AG04449 (cell line): ENCODE data around the gene C17orf100.
"Not testable (repeated sequence)": the region's sequence is repeated elsewhere in the genome, so short reads cannot be mapped to it uniquely, and the experiment has no call there.

Experiments used
- CTCF ChIA-PET: fragments of 350-600 bp; formaldehyde crosslinking; extraction: SDS; loops from one replicate; lab custom pipeline; 2021; ENCODE audit warnings: antibody characterized with exemption; lab: Yijun Ruan, JAX
- POLR2A ChIA-PET: fragments of 400-600, 350-600 bp; formaldehyde crosslinking; extraction: SDS; loops from one replicate; lab custom pipeline; 2020; ENCODE audit warnings: antibody characterized with exemption, inconsistent platforms; lab: Yijun Ruan, JAX
- DNase-seq: peaks from one replicate; pipeline ENCODE4 v3.0.0-alpha.2; 2010; ENCODE audit warnings: low read depth, low spot score
- H3K4me3 ChIP-seq: 2 replicates; pipeline ENCODE4 v1.5.1; 2011; ENCODE audit warnings: low read depth, mild to moderate bottlenecking, control low read depth, low read length
- CTCF ChIP-seq: IDR thresholded peaks from one replicate; pipeline ENCODE4 v1.5.1; 2011; ENCODE audit warnings: mild to moderate bottlenecking, moderate library complexity, low read length, control low read depth, inconsistent platforms; ENCODE audit not compliant: insufficient read depth; ENCODE audit errors: missing control alignments

Gene C17orf100

GRCh38 chr17:6643451-6644125 is 8.0 kb upstream of the C17orf100 start:
- no peak overlapping the region for H3K4me3 ChIP-seq
- no peak for DNase-seq
- POLR2A ChIA-PET: no interaction called here
- CTCF ChIA-PET: no interaction called here
- TF ChIP-seq CTCF: no peak

DNA sequence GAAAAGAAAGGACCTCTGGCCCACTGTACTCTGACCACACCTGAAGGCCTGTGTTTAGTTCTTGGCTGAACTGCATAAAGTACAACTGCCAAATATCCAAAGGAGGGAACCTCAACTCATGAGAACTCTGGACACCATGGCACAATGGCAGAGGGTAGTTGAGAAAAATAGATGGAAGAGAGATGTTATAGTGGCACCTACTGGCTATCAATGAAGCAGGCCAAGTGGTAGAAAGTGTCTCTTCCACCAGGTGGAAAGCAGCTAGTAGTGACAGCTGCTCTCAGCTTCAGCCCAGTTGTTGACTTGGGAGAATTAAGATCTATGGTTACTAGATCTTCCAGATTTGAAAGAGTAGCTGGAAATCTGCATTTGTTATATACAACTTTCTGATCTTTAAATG is 3.4 kb upstream of the C17orf100 start:
- no peak overlapping the region for H3K4me3 ChIP-seq
- ChIA-PET CTCF (interaction anchor here (1.0 to 2.2 kb wide), 3 partner anchors 18 to 177 kb away, joined by 5 to 7 read pairs (median 5); no protein-coding TSS in a partner anchor), POLR2A (no interaction called here)
- TF ChIP-seq CTCF: peak; percentile 8
- no peak for DNase-seq

GRCh38 chr17:6651919-6652452 is 424 bp downstream of the C17orf100 start:
- POLR2A ChIA-PET: no interaction called here
- CTCF ChIA-PET: no interaction called here
- TF ChIP-seq CTCF: no peak
- no peak for DNase-seq
- H3K4me3 ChIP-seq: peak overlapping the region; percentile 91

DNA sequence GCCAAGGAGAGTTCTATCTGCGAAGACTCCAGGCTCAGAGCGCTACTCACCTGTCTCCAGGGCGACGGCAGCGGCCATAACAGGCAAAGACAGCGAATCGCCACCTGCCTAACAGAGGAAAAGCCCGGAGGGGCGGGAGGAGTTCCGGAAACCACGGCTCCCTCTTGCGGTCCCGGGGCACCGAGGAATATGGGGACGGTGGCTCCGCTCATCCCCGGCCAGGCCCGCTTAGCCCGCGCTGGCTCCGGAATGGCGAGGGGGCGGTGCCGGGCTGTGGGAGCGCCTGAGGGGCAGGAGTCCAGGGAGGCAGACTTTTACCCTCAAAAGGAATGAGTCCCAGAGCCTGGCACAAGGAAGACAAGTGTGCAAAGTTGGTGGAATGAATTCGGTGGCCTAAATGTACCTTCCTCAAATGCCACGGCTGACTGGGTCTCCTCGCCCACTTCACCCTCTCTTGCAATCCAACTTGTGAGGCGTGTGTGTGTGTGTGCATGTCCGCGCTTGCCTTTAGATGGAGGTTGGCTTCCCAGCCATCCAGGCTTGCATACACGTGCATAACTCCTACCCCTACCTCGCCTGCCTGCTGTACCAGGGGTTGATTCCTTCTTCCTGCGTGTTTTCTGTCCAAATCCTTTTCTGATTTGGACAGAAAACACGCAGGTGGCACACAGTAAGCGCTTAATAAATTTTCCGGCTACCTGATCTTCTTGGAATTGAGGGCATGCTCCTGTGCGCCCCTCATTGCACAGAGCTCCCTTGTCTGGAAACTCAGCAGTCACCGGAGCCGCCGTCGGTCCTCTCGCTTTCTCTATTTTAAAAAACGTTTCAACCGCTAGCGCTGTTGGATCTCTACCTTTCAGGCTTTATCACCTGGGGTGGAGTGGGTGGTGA is 3.5 kb downstream of the C17orf100 start:
- DNase-seq: no peak
- CTCF ChIA-PET: no interaction called here
- H3K4me3 ChIP-seq: no peak overlapping the region
- TF ChIP-seq CTCF: no peak
- POLR2A ChIA-PET: no interaction called here

- DNase-seq, POLR2A ChIA-PET, CTCF ChIA-PET, H3K4me3 ChIP-seq: not testable (repeated sequence)
Measured at GRCh38 chr17:6655732-6656361, 4.3 kb downstream of the C17orf100 start.

- DNase-seq, H3K4me3 ChIP-seq, POLR2A ChIA-PET: not testable (repeated sequence)
- CTCF ChIA-PET: interaction anchor here (1.0 kb wide), 1 partner anchor 9 kb away, joined by 4 read pairs; no protein-coding TSS in a partner anchor
Measured at GRCh38 chr17:6656797-6657632, 5.5 kb downstream of the C17orf100 start.
